Measurements from ENCODE around the gene DNAH10. TPM values are rescaled to one million over a fixed set of nuclear protein-coding genes. Genes with fewer than 3 reads are reported as not detected.

Gene DNAH10
- total and polyA plus RNA-seq, 2 of the 13 experiments (the other 11 are each of a cell fraction or from before 2014, with no cell fraction given), result 0.01 to 0.02 TPM

GRCh38 chr12:123757561-123757960, 4.5 kb upstream of the DNAH10 start (continued):
- TF ChIP-seq ZBTB46 (CRISPR knock-in tag; IDR thresholded peaks at IDR 0.05; ENCODE audit: borderline replicate concordance), result no peak

GRCh38 chr12:123760267-123760938, 1.7 kb upstream of the DNAH10 start:
- WGBS (ENCODE audit: low lambda C conversion rate), result 86% methylated on average over 11 of the region's 11 CpGs
- Histone ChIP-seq H3K4me1 (ENCODE audit: insufficient read depth, low read length) (peaks cover 37% of the 10 kb centered on the region), H3K27me3 (ENCODE audit: control insufficient read depth in 1 of 2, insufficient read depth in 2 of 2, low read length in 2 of 2) (peaks cover 0 to 5% of the 10 kb centered on the region in 2 experiments; a peak in 2 of 5 replicates), H3K79me2 (ENCODE audit: insufficient read depth, low read length) (no peaks in the 10 kb centered on the region), H4K20me1 (ENCODE audit: insufficient read depth, low read length) (no peaks in the 10 kb centered on the region), H3K9ac (ENCODE audit: insufficient read depth, low read depth, low read length) (no peak overlapping the region), H2AFZ (ENCODE audit: low read length) (no peak overlapping the region), H3K9me3 (ENCODE audit: low read length) (no peaks in the 10 kb centered on the region), H3K36me3 (replicated peaks in 1 of 2; ENCODE audit: control insufficient read depth in 1 of 2, insufficient read depth in 2 of 2, low read length in 2 of 2) (no peaks in the 10 kb centered on the region), H3K4me3 (replicated peaks in 1 of 3; ENCODE audit: insufficient read depth in 1 of 3, low read depth in 2 of 3, low read length in 3 of 3) (no peak overlapping the region), H3K27ac (ENCODE audit: extremely low read length, insufficient read depth, low read length) (no peak overlapping the region), H3K4me2 (ENCODE audit: low read depth, low read length) (no peak overlapping the region)
- intact Hi-C loops (cut with micrococcal nuclease; ENCODE audit: unreplicated experiment) (no loop called here), in situ Hi-C loops (cut with HindIII; ENCODE audit: extremely low pct_ligation_motif_present, low pct_unique_long_range_greater_than_20kb) (no loop called here)
- ChIA-PET POLR2A (no interaction called here), CTCF (ENCODE audit: low intra/inter-chr PET ratio, low total read pairs) (no interaction called here)
- TF ChIP-seq TEAD3 (CRISPR knock-in tag; optimal IDR thresholded peaks at IDR 0.05; ENCODE audit: borderline replicate concordance) (no peak), ZNF232 (CRISPR knock-in tag; IDR thresholded peaks at IDR 0.05; ENCODE audit: borderline replicate concordance) (no peak), ZNF282 (IDR thresholded peaks at IDR 0.05; ENCODE audit: partially characterized antibody) (no peak), MTA3 (CRISPR knock-in tag; IDR thresholded peaks at IDR 0.05) (no peak), ZNF569 (CRISPR knock-in tag; IDR thresholded peaks at IDR 0.05; ENCODE audit: borderline replicate concordance) (no peak), ZNF766 (CRISPR knock-in tag; IDR thresholded peaks at IDR 0.05; ENCODE audit: borderline replicate concordance) (no peak), SUZ12 (IDR thresholded peaks at IDR 0.05; ENCODE audit: low read depth, low read length) (no peak)
- no TSS peak for BruUV-seq (replicated peaks)
- no peak for FAIRE-seq
- no peak for DNase-seq (ENCODE audit: low spot score)
- ATAC-seq, result no peak
